T-helper 1 cell treated with Interleukin-12 subunit alpha and Interleukin-12 subunit beta and Interleukin-4 antibody, amounts not matched to agents 30 μg/mL and 1 μg/mL, for 36 hours (primary cell): ENCODE results near the gene MBLAC2.

Source experiments
- H3K27ac Mint-ChIP-seq: one replicate; pipeline ENCODE4 v1.8.0; 2021; ENCODE audit warnings: mild to moderate bottlenecking, mixed read lengths
- H3K27me3 Mint-ChIP-seq: one replicate; pipeline ENCODE4 v1.8.0; 2021; ENCODE audit warnings: low read depth, mixed read lengths
- H3K36me3 Mint-ChIP-seq: one replicate; pipeline ENCODE4 v1.8.0; 2021; ENCODE audit warnings: low read depth, mixed read lengths
- H3K4me1 Mint-ChIP-seq: one replicate; pipeline ENCODE4 v1.8.0; 2021; ENCODE audit warnings: low read depth, mixed read lengths
- H3K4me3 Mint-ChIP-seq: one replicate; pipeline ENCODE4 v1.8.0; 2021; ENCODE audit warnings: mild to moderate bottlenecking, moderate library complexity, mixed read lengths
- H3K9me3 Mint-ChIP-seq: one replicate; pipeline ENCODE4 v1.8.0; 2021; ENCODE audit warnings: mixed read lengths

The MBLAC2 gene

DNA sequence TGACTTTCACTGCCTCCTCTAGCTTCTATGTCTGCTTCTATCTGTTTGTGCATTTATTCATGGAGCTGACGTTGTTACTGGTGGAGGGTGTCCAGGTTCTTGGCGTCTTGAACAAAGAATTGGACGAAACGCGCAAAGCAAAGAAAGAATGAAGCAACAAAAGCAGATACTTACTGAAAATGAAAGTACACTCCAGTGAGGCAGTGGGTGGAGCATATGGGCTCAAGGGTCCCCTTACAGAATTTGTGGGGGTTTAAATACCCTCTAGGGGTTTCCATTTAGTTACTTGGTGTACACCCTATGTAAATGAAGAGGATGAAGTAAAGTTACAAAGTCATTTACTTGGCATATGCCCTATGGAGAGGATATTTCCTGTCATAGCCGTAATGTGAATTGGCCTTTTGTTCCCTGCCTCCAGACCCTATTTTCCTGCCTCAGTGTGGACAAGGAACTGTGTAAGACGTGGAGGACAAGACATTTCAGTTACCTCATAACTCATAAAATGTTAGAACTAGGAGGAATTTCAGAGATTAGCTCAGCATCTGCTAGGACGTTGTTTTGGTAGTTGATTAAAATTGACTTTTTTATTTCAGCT, 3.1 kb upstream of the MBLAC2 start:
- H3K27me3 Mint-ChIP-seq, result no peaks in the 10 kb centered on the region
- no peaks in the 10 kb centered on the region for H3K9me3 Mint-ChIP-seq
- peaks cover 33% of the 10 kb centered on the region for H3K4me1 Mint-ChIP-seq
- H3K4me3 Mint-ChIP-seq, result no peak overlapping the region
- peaks cover 4% of the 10 kb centered on the region for H3K36me3 Mint-ChIP-seq
- no peak overlapping the region for H3K27ac Mint-ChIP-seq

DNA sequence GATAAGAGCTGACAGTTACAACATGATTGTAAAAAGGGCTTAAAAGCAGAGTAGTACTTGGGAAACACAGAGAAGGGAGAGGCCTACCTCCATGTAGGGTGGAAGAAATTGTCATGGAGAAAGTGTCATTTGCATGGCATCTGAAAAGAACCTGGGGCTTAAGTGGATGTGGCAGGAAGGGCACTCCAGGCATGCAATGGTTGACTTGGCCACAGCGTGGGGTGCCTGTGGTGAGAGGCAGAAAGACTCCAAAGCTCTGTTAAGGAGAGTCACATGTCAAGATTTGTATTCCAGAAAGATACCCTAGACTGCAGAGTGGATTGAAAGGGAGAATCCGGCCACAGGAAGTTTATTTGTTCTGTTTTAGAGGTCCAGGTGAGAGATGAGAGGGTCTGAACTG, 2.5 kb upstream of the MBLAC2 start:
- H3K27me3 Mint-ChIP-seq, result no peaks in the 10 kb centered on the region
- no peaks in the 10 kb centered on the region for H3K9me3 Mint-ChIP-seq
- H3K27ac Mint-ChIP-seq, result no peak overlapping the region
- peaks cover 36% of the 10 kb centered on the region for H3K4me1 Mint-ChIP-seq
- peaks cover 4% of the 10 kb centered on the region for H3K36me3 Mint-ChIP-seq
- H3K4me3 Mint-ChIP-seq, result peak overlapping the region; percentile 19

- Mint-ChIP-seq H3K4me3 (no peak overlapping the region), H3K27me3 (no peaks in the 10 kb centered on the region)
These were observed 1.8 kb upstream of the MBLAC2 start for GRCh38 chr5:90476391-90476790.

GRCh38 chr5:90475436-90475980, 937 bp upstream of the MBLAC2 start:
- Mint-ChIP-seq H3K27me3 (no peaks in the 10 kb centered on the region), H3K36me3 (peaks cover 6% of the 10 kb centered on the region), H3K4me1 (peaks cover 40% of the 10 kb centered on the region), H3K4me3 (peak overlapping the region; percentile 92), H3K9me3 (no peaks in the 10 kb centered on the region), H3K27ac (no peak overlapping the region)

More at GRCh38 chr5:90476391-90476790, 1.8 kb upstream of the MBLAC2 start:
- H3K4me1 Mint-ChIP-seq, result peaks cover 36% of the 10 kb centered on the region
- H3K36me3 Mint-ChIP-seq, result peaks cover 4% of the 10 kb centered on the region
- no peaks in the 10 kb centered on the region for H3K9me3 Mint-ChIP-seq
- H3K27ac Mint-ChIP-seq, result no peak overlapping the region

- Mint-ChIP-seq H3K4me1 (peaks cover 35% of the 10 kb centered on the region), H3K4me3 (peak overlapping the region; percentile 92), H3K9me3 (no peaks in the 10 kb centered on the region), H3K36me3 (peaks cover 14% of the 10 kb centered on the region), H3K27ac (peak overlapping the region; percentile 86), H3K27me3 (no peaks in the 10 kb centered on the region)
These were observed 956 bp downstream of the MBLAC2 start for GRCh38 chr5:90473396-90474234.

GRCh38 chr5:90472783-90473395, 1.7 kb downstream of the MBLAC2 start:
- peaks cover 4% of the 10 kb centered on the region for H3K9me3 Mint-ChIP-seq
- peaks cover 21% of the 10 kb centered on the region for H3K36me3 Mint-ChIP-seq
- H3K4me1 Mint-ChIP-seq, result peaks cover 35% of the 10 kb centered on the region
- H3K27me3 Mint-ChIP-seq, result no peaks in the 10 kb centered on the region
- H3K4me3 Mint-ChIP-seq, result peak overlapping the region; percentile 92
- peak overlapping the region; percentile 86 for H3K27ac Mint-ChIP-seq

DNA sequence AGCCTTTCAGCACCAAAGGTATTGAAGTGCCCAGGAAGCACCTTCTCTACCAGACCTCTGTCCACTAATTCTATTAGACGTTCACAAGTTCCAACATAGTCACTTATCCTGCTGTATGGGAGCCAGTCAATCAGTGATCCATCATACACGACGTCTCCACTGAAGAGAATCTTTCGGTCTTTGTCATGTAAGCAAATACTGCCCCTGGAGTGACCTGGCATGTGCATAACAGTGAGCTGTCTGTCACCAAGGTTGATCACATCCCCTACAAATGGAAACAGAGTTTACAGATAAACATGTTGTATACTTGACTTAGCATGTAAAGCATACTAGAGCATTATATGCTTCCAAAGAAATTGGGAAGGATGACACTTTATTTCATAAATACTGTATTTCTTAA, 13.3 kb downstream of the MBLAC2 start:
- no peaks in the 10 kb centered on the region for H3K27me3 Mint-ChIP-seq
- no peak overlapping the region for H3K4me3 Mint-ChIP-seq
- H3K36me3 Mint-ChIP-seq, result no peaks in the 10 kb centered on the region
- H3K27ac Mint-ChIP-seq, result no peak overlapping the region
- H3K4me1 Mint-ChIP-seq, result no peaks in the 10 kb centered on the region
- no peaks in the 10 kb centered on the region for H3K9me3 Mint-ChIP-seq

GRCh38 chr5:90446961-90447360, 27.6 kb downstream of the MBLAC2 start:
- Mint-ChIP-seq H3K9me3 (no peaks in the 10 kb centered on the region), H3K4me1 (no peaks in the 10 kb centered on the region), H3K27ac (no peak overlapping the region), H3K4me3 (no peak overlapping the region), H3K36me3 (no peaks in the 10 kb centered on the region), H3K27me3 (no peaks in the 10 kb centered on the region)

DNA sequence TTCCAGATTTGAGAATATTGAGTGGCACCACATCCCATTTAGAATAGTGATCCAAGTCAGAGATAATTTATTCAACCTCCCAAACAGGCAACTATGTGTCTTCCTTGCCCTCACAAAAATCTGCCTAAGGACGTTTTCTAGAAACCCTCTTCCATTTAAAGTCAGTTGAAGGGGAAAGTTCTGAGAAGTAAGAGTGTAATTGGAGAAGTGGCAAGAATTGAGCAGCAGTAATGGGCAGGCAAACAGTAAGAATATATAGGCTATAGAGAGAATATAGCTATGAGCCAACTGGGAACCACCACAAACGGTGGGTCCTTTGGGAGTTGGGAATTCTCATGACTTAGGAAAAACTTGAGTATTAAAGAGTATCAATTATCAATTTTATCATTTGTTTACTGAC, 33.9 kb downstream of the MBLAC2 start:
- Mint-ChIP-seq H3K27ac (no peak overlapping the region), H3K36me3 (no peaks in the 10 kb centered on the region), H3K9me3 (no peaks in the 10 kb centered on the region), H3K27me3 (peaks cover 22% of the 10 kb centered on the region), H3K4me1 (peaks cover 10% of the 10 kb centered on the region), H3K4me3 (peak overlapping the region; percentile 80)

DNA sequence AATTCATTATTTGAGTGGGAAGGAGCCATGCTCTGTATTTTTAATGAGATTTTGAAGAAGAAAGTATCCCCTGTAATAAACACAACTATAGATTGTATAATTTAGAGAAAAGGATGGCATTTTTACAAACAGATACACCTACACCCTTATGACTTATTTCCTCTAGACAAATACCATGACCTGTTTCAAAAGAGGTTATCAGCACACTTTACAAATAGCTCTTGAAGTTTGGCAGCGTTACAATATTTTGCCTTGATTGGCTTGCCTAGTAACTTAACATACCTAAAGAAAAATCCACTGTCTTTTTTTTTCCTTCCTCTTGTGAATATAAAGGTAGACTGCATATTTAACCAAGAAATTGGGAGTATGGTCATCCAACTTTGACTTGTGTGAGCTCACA, 36.5 kb downstream of the MBLAC2 start:
- Mint-ChIP-seq H3K36me3 (no peaks in the 10 kb centered on the region), H3K27me3 (peaks cover 22% of the 10 kb centered on the region), H3K4me3 (no peak overlapping the region), H3K4me1 (peaks cover 10% of the 10 kb centered on the region), H3K9me3 (no peaks in the 10 kb centered on the region), H3K27ac (no peak overlapping the region)

DNA sequence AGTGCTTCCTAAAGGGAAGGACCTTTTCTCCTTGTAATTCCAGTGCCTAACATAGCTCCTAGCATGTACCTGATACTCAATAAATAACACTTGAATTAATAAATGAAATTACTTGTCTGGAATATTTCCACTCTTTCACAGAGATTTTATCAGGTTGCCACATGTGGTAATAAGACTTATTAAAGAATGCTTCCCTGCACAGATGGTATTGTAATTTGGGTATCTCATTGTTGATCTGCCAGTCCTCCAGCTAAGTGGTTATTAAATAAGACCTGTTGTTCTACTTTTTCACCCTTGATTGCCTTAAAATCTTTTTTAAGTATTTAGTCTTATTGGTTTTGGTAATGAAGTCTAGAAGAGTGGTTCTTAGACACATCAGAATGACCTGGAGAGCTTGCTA, 36.9 kb downstream of the MBLAC2 start:
- Mint-ChIP-seq H3K36me3 (no peaks in the 10 kb centered on the region), H3K9me3 (no peaks in the 10 kb centered on the region), H3K27ac (no peak overlapping the region), H3K27me3 (peaks cover 22% of the 10 kb centered on the region), H3K4me3 (no peak overlapping the region), H3K4me1 (peaks cover 10% of the 10 kb centered on the region)

DNA sequence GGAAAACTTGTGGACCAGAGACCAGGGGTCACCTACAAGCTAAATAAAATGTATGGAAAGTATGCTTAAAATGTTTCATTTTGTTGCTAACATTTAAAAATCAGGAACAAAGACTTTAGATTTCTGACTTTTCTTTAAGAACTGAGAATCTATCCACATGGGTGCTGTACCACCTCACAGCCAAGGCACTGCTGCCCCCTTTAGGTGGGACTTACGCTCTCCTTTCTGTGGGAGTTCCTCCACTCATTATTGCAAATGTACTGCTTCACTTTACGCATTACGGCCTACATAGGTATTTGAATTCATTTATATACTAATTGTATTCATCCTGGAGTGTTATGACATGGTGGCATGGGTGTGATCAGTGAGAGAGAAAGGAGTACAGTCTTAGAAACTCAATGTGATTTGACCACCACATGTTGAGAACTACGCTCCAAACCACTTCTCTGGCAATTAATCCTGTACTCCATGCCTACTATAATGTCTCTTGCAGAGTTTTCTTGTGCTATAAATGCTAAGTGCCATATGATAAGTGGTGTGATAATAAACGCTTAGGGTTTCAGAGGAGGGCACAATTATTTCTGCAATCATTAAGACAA, 40.4 kb downstream of the MBLAC2 start:
- Mint-ChIP-seq H3K9me3 (no peaks in the 10 kb centered on the region), H3K4me3 (no peak overlapping the region), H3K36me3 (no peaks in the 10 kb centered on the region), H3K4me1 (no peaks in the 10 kb centered on the region), H3K27me3 (peaks cover 34% of the 10 kb centered on the region), H3K27ac (no peak overlapping the region)

- H3K4me3 Mint-ChIP-seq, result no peak overlapping the region
These were observed 50.3 kb downstream of the MBLAC2 start for GRCh38 chr5:90424245-90424644.

GRCh38 chr5:90421136-90421535, 53.4 kb downstream of the MBLAC2 start:
- peaks cover 29% of the 10 kb centered on the region for H3K27me3 Mint-ChIP-seq
- no peaks in the 10 kb centered on the region for H3K9me3 Mint-ChIP-seq
- H3K36me3 Mint-ChIP-seq, result no peaks in the 10 kb centered on the region
- H3K4me1 Mint-ChIP-seq, result no peaks in the 10 kb centered on the region
- H3K27ac Mint-ChIP-seq, result no peak overlapping the region
- no peak overlapping the region for H3K4me3 Mint-ChIP-seq

More at GRCh38 chr5:90424245-90424644, 50.3 kb downstream of the MBLAC2 start:
- Mint-ChIP-seq H3K4me1 (no peaks in the 10 kb centered on the region), H3K27me3 (peaks cover 31% of the 10 kb centered on the region), H3K36me3 (no peaks in the 10 kb centered on the region), H3K27ac (no peak overlapping the region), H3K9me3 (no peaks in the 10 kb centered on the region)
